Stimulated activated CD4-positive, alpha-beta T cell treated with anti-CD3 and anti-CD28 coated beads, Interleukin-1b, Interleukin-23, amount 100 ng/mL, for 48 hours (primary cell): ENCODE data around the gene CNGB1.
A peak's percentile ranks its signal among the peaks of the same experiment; 100 is the strongest.
"Not testable (repeated sequence)": the region's sequence is repeated elsewhere in the genome, so short reads cannot be mapped to it uniquely, and the experiment has no call there.

ENCODE experiments used
- DNase-seq: peaks from one replicate; pipeline ENCODE4 v3.0.0-alpha.2; 2020

The CNGB1 gene

DNA sequence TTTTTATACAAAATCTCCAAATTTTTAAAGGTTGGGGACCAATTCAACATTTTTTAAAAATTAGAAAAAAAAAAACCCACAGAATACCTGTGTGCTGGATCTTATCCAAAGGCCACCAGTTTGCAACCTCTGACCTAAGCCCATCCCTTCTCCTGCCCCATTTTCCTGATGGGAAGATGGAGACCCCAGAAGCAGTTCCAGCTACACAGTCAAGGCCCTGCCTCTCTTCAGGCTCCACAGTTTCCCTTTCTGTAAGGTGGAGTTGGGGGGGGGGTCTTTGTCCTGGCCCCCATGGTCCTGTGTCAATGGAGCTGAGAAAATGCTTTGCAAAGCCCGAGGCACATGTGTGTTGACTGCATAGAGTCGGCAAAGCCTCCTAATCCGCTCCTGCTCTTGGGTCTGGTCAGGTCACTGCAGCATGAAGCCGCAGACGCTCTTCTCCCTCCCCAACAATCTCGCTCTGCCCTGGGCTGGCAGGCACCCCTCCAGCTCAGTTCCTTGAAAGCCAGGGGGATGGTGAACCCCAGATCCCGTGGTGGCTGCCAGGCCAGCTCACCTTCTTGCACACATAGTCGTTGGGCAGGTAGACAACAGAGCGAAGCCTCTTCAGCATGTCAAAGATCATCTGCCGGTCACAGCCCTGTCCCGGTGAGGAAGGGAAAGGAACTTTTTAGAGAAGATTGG, 70.0 kb downstream of the CNGB1 start:
- DNase-seq: no peak

DNA sequence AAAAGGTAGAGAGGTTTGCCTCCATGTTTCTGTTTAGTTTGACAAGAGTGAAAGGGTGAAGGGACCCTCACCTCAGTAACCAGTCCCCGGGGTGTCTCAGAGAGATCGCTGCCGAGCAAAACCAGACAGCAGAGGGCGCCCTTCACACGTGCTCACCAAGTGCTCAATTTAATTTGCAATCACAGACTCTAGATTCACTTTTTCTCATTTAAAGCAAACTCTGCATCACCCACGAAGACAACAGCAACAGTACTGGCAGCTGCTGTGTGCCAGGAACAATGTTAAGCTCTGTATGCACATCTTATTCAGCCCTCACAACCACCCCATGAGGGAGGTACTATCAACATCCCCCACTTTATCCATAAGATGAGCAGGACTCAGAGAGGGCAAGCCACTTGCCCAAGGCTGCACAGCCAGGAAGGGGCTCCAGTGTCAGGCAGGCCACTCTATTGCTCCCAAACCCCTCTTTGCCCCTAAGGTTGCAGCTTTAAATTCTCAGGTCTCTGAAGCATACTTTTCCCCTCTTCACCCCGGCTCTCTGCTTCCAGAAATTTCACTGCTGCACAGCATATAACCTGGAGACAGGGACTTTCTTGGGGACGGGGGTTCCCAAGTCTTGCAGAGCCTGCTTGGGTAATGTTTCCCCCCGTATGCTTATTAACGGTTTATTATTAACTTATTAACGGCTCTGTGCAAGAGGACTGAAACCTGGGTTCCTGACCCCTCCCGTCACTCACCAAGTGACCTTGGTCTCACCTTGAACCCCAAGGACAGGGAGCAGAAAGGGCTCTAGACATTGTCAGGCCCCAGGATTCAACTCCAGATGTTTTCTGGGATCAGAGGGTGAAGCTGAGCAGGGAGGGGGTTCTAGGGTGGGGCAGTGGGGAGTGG, 70.9 kb downstream of the CNGB1 start:
- peak; percentile 73 for DNase-seq

DNA sequence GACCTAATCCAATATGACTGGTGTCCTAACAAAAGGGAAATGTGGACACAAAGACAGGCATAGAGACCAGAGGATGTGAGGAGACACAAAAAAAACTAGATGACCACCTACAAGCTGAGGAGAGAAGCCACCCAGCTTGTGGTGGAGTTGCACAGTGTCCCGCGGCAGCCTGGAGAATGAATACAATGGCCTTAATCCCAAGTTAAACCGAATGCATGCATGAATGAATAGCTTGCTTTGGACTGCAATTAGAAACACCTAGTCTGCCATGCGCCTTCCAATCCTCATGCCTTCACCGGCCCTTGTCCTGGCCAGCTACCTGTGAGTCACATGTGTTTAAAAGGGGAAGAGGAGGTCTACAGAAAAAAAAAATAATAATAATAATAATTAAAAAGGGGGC, 72.0 kb downstream of the CNGB1 start:
- DNase-seq: no peak

GRCh38 chr16:57897996-57898395, 72.9 kb downstream of the CNGB1 start:
- no peak for DNase-seq

- DNase-seq: no peak
These were observed 73.7 kb downstream of the CNGB1 start for GRCh38 chr16:57897053-57897784.

GRCh38 chr16:57895081-57895547, 75.8 kb downstream of the CNGB1 start:
- DNase-seq: not testable (repeated sequence)

DNA sequence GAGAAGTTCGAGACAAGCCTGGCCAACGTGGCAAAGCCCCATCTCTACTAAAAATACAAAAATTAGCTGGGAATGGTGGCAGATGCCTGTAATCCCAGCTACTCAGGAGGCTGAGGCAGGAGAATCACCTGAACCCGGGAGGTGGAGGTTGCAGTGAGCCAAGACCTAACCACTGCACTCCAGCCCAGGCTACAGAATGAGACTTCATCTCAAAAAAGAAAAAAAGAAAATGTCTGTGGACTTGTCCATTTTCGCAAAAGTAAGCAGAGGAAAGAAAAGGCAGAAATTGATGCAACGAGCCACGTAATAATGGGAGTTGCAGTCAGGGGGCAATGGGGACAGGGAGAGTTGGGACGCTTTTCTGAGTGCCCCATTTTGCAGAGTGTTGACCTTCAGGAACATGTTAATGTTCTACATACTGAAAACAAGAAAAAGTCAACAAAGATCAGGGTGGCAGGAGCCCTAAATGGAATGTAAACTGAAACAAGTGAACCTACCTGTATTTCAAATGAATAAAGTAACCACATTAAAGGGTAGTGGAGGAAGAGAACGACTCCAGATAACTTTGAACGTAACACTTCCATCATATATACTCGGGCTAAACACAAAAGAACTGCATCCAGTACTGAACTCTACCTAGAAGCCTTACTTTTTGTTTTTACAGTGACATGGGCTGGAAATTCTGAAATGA, 76.4 kb downstream of the CNGB1 start:
- no peak for DNase-seq

GRCh38 chr16:57893559-57894389, 77.2 kb downstream of the CNGB1 start:
- no peak for DNase-seq

GRCh38 chr16:57893217-57893558, 77.7 kb downstream of the CNGB1 start:
- DNase-seq: no peak

GRCh38 chr16:57892447-57893096, 78.4 kb downstream of the CNGB1 start:
- DNase-seq: no peak

DNA sequence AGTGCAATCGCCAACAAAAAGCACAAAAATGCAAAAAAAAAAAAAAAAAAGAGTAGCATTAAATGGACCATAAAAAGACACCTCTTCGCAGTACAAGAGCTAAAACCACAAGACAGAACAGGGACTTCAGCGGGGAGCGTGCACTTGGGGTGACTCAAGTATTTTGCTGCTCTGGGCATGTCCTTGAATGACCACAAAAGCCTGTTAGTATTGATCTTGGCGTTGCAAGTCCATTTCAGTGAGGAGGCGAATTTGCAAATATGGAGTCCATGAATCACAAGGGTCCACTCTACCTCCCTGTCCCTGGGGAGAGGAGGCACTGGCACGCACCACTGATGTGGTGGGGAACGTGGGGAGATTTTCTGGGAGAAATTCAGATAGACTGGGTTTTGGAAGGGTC, 78.9 kb downstream of the CNGB1 start:
- DNase-seq: no peak

GRCh38 chr16:57890752-57891111, 80.2 kb downstream of the CNGB1 start:
- no peak for DNase-seq

GRCh38 chr16:57889960-57890751, 80.8 kb downstream of the CNGB1 start:
- no peak for DNase-seq

DNA sequence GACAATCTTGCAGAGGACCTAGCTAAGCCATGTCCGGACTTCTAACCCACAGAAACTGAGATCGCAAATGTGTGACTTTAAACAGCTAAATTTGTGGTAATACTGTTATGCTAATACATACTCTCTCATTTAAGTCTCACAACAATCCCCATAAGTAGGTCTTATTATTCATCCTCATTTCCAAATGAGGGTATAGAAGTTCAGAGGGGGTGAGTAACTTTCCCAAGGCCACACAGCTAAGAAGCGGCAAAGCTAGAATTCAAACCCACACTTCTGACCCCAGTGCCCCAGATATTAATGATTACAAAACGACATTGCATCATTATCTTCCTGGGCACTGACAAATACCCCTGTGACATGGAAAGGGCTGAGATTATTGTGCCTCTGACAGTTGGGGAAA, 81.4 kb downstream of the CNGB1 start:
- no peak for DNase-seq

DNA sequence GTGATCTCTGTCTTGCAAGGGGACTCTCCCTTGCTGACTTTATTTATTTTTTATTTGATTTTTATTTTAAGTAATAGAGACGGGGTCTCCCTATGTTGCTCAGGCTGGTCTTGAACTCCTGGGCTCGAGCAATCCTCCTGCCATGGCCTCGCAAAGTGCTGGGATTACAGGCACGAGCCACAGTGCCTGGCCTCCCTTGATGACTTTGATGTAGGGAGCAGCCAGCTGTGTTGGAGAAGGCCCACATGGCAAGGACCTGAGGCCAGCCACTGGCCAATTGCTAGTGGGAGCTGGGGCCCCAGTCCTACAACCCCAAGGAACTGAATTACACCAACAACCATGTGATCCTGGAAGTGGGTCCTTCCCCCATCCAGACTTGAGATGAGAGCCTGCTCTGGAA, 81.8 kb downstream of the CNGB1 start:
- DNase-seq: no peak

GRCh38 chr16:57888128-57888527, 82.8 kb downstream of the CNGB1 start:
- no peak for DNase-seq

- no peak for DNase-seq
These were observed 83.2 kb downstream of the CNGB1 start for GRCh38 chr16:57887711-57888110.

DNA sequence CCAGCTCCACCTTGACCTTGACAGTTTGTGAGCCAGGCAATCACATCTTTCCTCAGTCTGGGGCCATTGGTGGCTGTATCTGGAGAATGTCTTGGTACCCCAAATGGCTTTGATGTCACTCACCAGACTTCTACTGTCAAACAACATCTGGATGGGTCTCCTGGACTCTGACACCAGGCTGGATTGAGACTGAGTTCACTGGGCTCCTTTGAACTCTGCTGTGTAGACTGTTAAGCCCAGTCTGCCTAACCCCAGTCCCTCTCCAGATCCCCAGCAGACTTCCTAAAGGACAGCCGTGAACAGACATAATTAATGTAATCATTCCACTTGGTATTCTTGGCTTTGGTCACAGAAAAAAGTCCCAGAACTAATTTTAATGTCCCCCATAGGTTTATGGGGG, 84.5 kb downstream of the CNGB1 start:
- DNase-seq: no peak

DNA sequence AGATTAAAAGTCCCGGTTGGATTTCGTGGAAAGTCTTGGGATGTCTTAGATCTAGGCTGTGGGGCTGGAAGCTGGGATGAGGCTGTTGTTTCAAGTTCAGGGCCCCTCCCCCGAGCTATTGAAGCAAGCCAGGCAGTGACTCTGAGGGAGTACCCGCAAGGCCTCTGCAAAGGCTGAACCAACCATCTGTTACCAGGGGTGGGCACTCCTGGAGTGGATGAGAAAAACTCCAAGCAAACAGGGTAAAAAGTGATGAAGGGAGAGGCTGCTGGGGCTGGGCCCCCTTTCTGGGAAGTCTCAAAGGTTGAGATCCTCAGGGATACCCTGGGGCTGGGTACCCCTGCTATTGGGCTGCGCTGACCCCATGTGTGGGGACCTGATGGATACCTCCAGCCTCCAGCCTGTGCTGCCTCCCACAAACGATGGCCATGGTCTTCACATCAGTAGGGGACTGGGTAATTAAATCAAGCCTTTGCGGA, 86.2 kb downstream of the CNGB1 start:
- no peak for DNase-seq

GRCh38 chr16:57883953-57884654, 86.8 kb downstream of the CNGB1 start:
- DNase-seq: no peak
